Activated CD4-positive, alpha-beta T cell treated with anti-CD3 and anti-CD28 coated beads, Interleukin-2, Interleukin-4, amounts not matched to agents 100 ng/mL and 50 ng/mL, durations not matched to agents 16 hours and 8 hours (primary cell): ENCODE data around the gene IL17F.
"Not testable (repeated sequence)": the region's sequence is repeated elsewhere in the genome, so short reads cannot be mapped to it uniquely, and the experiment has no call there.

Experiments
- DNase-seq: peaks from one replicate; pipeline ENCODE4 v3.0.0-alpha.2; 2020; ENCODE audit warnings: low spot score

Gene IL17F

GRCh38 chr6:52245425-52245824 lies 1.1 kb upstream of the IL17F start:
- no peak for DNase-seq

- DNase-seq, result no peak
These were observed 912 bp downstream of the IL17F start for GRCh38 chr6:52243282-52243893.

- DNase-seq, result no peak
These were observed 2.5 kb downstream of the IL17F start for GRCh38 chr6:52241819-52242218.

GRCh38 chr6:52233975-52234823 lies 10.1 kb downstream of the IL17F start:
- peak; percentile 74 for DNase-seq

- DNase-seq, result no peak
These were observed 11.3 kb downstream of the IL17F start for GRCh38 chr6:52233005-52233404.

- peak; percentile 82 for DNase-seq
These were observed 12.7 kb downstream of the IL17F start for GRCh38 chr6:52231406-52232127.

GRCh38 chr6:52230685-52231084 lies 13.6 kb downstream of the IL17F start:
- DNase-seq, result no peak

GRCh38 chr6:52227495-52227894 lies 16.8 kb downstream of the IL17F start:
- DNase-seq, result peak; percentile 96

- peak; percentile 71 for DNase-seq
These were observed 23.0 kb downstream of the IL17F start for GRCh38 chr6:52221302-52221701.

GRCh38 chr6:52217761-52218160 lies 26.5 kb downstream of the IL17F start:
- no peak for DNase-seq

- no peak for DNase-seq
These were observed 27.2 kb downstream of the IL17F start for GRCh38 chr6:52216932-52217575.

- no peak for DNase-seq
These were observed 28.5 kb downstream of the IL17F start for GRCh38 chr6:52215787-52216186.

GRCh38 chr6:52213127-52213526 lies 31.2 kb downstream of the IL17F start:
- peak; percentile 45 for DNase-seq

GRCh38 chr6:52210227-52210626 lies 34.1 kb downstream of the IL17F start:
- DNase-seq, result peak; percentile 49

- peak; percentile 67 for DNase-seq
These were observed 34.5 kb downstream of the IL17F start for GRCh38 chr6:52209770-52210169.

- no peak for DNase-seq
These were observed 35.7 kb downstream of the IL17F start for GRCh38 chr6:52208612-52209011.

- no peak for DNase-seq
These were observed 37.2 kb downstream of the IL17F start for GRCh38 chr6:52207066-52207465.

- DNase-seq, result no peak
These were observed 42.8 kb downstream of the IL17F start for GRCh38 chr6:52201493-52201892.

- DNase-seq, result peak; percentile 23
These were observed 43.3 kb downstream of the IL17F start for GRCh38 chr6:52201046-52201445.

- not testable (repeated sequence) for DNase-seq
These were observed 44.2 kb downstream of the IL17F start for GRCh38 chr6:52200088-52200487.

GRCh38 chr6:52195886-52196285 lies 48.4 kb downstream of the IL17F start:
- no peak for DNase-seq

GRCh38 chr6:52191824-52192223 lies 52.5 kb downstream of the IL17F start:
- no peak for DNase-seq
